ENCODE measurements around the gene SH3RF3.
A peak's percentile ranks its signal among the peaks of the same experiment; 100 is the strongest.

SH3RF3 gene

GRCh38 chr2:109197491-109198418 is 68.8 kb downstream of the SH3RF3 start:
- DNase-seq = no peak

DNA sequence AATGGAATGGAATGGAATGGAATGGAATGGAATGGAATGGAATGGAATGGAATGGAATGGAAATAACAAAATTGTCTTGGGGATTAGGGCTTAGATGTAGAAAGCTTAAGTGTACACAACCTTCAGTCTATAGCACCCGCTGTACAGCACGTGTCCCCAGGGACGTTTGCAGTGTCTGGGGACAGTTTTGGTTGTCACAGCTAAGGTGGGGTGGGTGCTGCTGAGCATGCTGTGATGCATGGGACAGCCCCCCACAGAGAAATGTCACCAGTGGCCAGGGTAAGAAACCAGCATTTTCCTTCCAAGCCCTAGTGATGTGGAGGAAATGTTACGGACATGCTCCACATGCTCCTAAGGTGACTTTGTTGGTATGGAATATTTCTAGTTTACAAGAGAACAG is 70.8 kb downstream of the SH3RF3 start:
- DNase-seq = no peak

- no peak for DNase-seq
Observed at GRCh38 chr2:109200616-109201464, 71.8 kb downstream of the SH3RF3 start.

DNA sequence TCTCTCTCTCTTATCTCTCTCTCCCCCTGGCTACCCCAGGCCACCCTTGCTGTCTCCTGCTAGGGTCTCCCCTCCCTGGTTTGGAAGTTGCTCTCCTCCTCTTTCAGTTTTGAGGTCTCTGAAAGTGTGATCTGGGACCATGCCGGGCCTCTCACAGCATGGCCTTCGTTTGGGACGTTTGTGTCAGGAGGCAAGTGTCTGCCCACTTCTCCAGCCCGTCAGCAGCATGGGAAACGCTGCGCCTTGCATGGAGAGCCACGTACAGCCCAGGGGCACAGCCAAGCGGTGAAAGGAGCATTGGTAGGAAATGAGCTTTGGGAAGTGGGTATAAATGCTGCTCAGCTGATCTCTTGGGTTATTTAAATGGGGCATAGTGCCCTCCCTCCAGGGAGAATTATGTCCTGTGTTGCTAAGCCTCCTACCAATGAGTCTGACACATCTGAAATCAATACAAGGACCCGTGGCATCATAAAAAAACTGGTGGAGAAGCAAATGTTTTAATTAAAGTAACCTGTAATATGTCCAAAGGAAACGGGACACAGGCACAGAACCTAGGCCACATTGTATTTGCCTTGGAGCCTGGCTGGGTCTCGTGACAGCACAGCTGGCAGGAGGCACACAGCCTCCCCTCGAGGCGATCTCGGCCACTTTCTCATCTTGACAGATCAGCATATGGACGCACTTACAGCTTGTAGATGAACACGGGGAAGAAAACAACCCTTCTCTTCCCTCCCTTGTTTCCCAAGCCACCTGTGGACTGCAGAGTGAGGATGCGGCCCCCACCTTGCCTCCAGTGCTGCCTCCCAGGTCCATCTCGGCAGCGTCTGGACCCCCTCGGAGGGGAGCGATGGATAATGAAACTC is 72.7 kb downstream of the SH3RF3 start:
- no peak for DNase-seq

DNA sequence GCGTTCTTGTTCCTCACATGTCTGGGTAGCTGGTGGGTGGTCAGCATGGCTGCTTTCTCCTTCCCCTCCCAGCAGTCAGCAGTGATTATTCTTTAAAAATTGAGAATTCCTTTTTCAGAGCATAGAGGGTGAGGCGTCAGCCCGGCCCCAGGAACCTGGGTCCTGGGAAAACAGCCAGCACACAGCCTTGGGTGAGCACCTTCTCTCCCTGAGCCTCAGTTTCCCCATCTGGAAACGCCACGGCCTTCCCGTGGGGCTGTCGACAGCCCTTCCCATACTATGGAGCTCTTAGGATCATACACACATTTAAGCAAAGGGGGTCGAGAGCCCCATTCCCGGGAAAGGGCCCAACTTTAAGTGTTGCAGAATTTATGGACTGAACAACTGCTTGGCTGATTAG is 73.5 kb downstream of the SH3RF3 start:
- DNase-seq = no peak

DNA sequence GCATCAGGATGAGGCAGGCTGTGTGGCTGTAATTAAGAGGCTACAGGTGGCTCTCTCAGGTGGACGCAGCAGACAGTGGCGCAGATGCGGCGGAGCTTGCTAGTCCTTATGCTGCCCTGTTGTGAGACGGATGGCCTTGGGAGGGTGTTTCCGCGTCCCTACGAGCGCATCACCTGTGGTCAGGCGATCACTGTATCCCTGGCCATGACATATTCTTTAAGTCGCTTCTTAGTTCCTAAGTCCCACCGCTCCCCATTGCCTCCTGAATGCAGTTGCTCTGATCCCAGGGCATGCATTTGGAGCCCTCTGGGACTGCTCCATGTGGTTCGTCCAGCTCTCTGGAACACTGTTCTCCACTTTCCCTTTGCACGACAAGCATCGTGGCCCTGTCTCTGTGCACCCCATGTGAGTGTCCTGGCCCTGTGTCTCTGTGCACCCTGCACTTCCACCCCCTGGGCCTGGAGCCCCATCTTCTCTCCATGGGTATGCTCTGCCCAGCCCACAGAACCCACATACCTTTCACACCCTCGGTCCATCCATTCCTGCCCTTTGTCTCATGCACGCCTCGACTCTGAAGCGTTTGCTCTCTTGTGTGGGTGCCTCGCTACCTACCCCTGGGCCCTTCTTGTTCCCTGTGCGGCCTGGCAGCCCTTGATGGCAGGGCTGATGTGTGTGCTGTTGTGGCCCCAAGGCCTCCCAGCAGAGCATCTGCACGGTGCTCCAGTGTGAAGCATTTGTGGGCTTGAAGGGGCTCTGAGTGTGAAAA is 74.4 kb downstream of the SH3RF3 start:
- no peak for DNase-seq

DNA sequence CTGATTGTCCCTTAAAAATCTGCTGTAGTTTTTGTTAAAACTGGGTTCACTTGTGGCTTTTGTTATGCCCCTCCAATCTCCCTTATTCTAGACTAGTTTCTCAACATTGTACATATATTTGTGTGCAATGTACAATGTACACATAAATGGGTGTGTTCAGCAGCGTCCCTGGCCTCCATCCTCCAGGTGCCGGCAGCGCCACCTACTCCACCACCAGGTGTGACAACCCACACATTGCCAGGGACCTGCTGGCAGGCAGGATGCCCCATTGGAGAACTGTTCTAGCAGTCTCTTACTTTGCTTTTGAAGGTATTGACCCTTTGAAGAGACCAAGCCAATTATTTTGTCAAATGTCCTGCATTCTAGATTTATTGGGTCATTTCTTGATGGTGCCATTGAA is 75.4 kb downstream of the SH3RF3 start:
- DNase-seq = no peak

- no peak for DNase-seq
Observed at GRCh38 chr2:109205447-109205846, 76.4 kb downstream of the SH3RF3 start.

GRCh38 chr2:109206569-109207146 is 77.7 kb downstream of the SH3RF3 start:
- DNase-seq = no peak

DNA sequence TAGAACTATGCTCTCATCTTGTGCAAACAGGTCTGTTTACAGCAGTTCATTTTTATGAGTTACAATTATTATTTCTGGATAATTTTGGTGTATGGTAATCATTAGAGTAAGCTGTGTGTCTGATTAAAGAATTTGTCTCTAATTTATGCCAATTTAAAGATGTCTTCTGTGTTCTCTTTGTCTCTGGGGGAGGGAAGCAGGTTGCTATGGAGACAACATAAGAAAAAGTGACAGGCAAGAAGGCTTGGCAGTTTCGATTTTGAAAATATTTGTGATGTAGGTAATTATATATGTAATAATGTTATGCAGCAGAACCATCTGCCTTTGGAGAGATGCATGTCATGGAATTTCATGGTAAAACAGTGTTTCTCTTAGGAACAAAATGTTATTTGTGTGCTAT is 78.2 kb downstream of the SH3RF3 start:
- no peak for DNase-seq

- DNase-seq = no peak
Observed at GRCh38 chr2:109208071-109208950, 79.3 kb downstream of the SH3RF3 start.

GRCh38 chr2:109208951-109209335 is 79.9 kb downstream of the SH3RF3 start:
- DNase-seq = no peak

- DNase-seq = peak in 6 of 58 donors; percentile 12 to 36 (median 27)
Observed at GRCh38 chr2:109209412-109209811, 80.4 kb downstream of the SH3RF3 start.

- no peak for DNase-seq
Observed at GRCh38 chr2:109209941-109210340, 80.9 kb downstream of the SH3RF3 start.

GRCh38 chr2:109210431-109211200 is 81.6 kb downstream of the SH3RF3 start:
- peak in 3 of 58 donors; percentile 39 to 70 (median 58) for DNase-seq

GRCh38 chr2:109211315-109211714 is 82.3 kb downstream of the SH3RF3 start:
- DNase-seq = no peak

GRCh38 chr2:109212836-109213563 is 84.0 kb downstream of the SH3RF3 start:
- DNase-seq = peak in 1 of 58 donors; percentile 34

Measured in anterior cingulate cortex (tissue), 58 donors.